ENCODE measurements around the gene RBP2.

DNA sequence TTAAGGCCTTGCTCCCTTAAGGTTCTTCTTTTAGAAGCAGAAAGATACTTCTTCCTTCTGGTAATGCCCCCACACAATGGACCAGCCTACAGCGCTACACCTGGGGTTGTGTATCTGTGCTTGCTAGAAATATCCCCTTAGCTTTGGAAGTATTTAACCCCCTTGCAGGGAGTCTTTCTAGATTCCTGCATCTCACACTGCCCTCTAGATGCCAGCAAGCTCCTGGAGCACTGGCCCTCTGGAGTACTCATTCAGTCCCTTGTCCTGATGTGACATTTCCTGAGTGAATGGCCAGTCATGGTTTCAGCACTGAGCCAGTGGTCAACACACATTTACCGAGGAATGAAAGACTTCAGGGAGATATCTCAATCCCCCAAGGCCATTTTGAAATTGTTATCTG, 30.4 kb upstream of the RBP2 start:
- TF ChIP-seq CTCF (IDR thresholded peaks at IDR 0.05) (no peak), POLR2A (IDR thresholded peaks at IDR 0.05) (no peak)

Data from lower leg skin (tissue), 3 donors.